Activated CD8-positive, alpha-beta T cell treated with anti-CD3 and anti-CD28 coated beads for 36 hours (primary cell): Measurements from ENCODE around the gene IGF2BP2. TPM values are rescaled to one million over a fixed set of nuclear protein-coding genes. Genes with fewer than 3 reads are reported as not detected.

Source experiments
- ATAC-seq: fragments of 200-7000 bp; cut with Tn5 transposase; one replicate; pipeline ENCODE4 v1.10.0; 2021; ENCODE audit warnings: mild to moderate bottlenecking, moderate library complexity
- CTCF ChIA-PET: fragments of 350-600 bp; sonication (Branson Sonifier 250); formaldehyde crosslinking; loops from one replicate; lab custom pipeline; 2021; ENCODE audit warnings: antibody characterized with exemption; lab: Charles Lee
- POLR2A ChIA-PET: fragments of 350-600 bp; sonication (Branson Sonifier 250); formaldehyde crosslinking; loops from one replicate; lab custom pipeline; 2021; ENCODE audit warnings: antibody characterized with exemption; lab: Charles Lee
- DNase-seq: peaks from one replicate; pipeline ENCODE4 v3.0.0-alpha.2; 2020
- H3K27ac Mint-ChIP-seq: one replicate; pipeline ENCODE4 v1.8.0; 2021; ENCODE audit warnings: mild to moderate bottlenecking, mixed read lengths
- H3K27me3 Mint-ChIP-seq: one replicate; pipeline ENCODE4 v1.8.0; 2021; ENCODE audit warnings: mixed read lengths
- H3K36me3 Mint-ChIP-seq: one replicate; pipeline ENCODE4 v1.8.0; 2021; ENCODE audit warnings: low read depth, mixed read lengths
- H3K4me1 Mint-ChIP-seq: one replicate; pipeline ENCODE4 v1.8.0; 2021; ENCODE audit warnings: low read depth, mixed read lengths
- H3K4me3 Mint-ChIP-seq: one replicate; pipeline ENCODE4 v1.8.0; 2021; ENCODE audit warnings: mild to moderate bottlenecking, moderate library complexity, mixed read lengths
- H3K9me3 Mint-ChIP-seq: one replicate; pipeline ENCODE4 v1.8.0; 2021; ENCODE audit warnings: mixed read lengths
- CTCF ChIP-seq: fragments of 200-600 bp; IDR thresholded peaks from one replicate; pipeline ENCODE4 v1.8.0; 2022; ENCODE audit warnings: antibody characterized with exemption, mild to moderate bottlenecking
- intact Hi-C: fragments of 100-400 bp; cut with micrococcal nuclease; formaldehyde crosslinking; loops from one replicate; pipeline ENCODE4 v1.10.0; 2022
- total RNA-seq, 2 experiments: library from RNA; stranded (reverse); gene quantifications; one replicate each; pipeline ENCODE4 v1.2.3, GENCODE V29; 2021

IGF2BP2 gene
- total RNA-seq, 2 experiments from 2014 or later: 0.52 to 0.65 TPM

GRCh38 chr3:185865247-185865646 lies 40.4 kb upstream of the IGF2BP2 start:
- CTCF ChIA-PET: interaction anchor here (0.8 kb wide), 1 partner anchor 10 kb away, joined by 3 read pairs; no protein-coding TSS in a partner anchor
- intact Hi-C loops: no loop called here
- Mint-ChIP-seq H3K36me3 (no peaks in the 10 kb centered on the region), H3K27me3 (peaks cover 6% of the 10 kb centered on the region), H3K4me1 (no peaks in the 10 kb centered on the region), H3K4me3 (no peak overlapping the region), H3K9me3 (no peaks in the 10 kb centered on the region), H3K27ac (no peak overlapping the region)
- DNase-seq (no peak), ATAC-seq (no peak)
- POLR2A ChIA-PET: no interaction called here
- TF ChIP-seq CTCF: no peak

GRCh38 chr3:185864767-185865166 lies 39.9 kb upstream of the IGF2BP2 start:
- CTCF ChIA-PET: interaction anchor here (0.8 kb wide), 1 partner anchor 9 kb away, joined by 3 read pairs; no protein-coding TSS in a partner anchor

GRCh38 chr3:185862920-185863319 lies 38.1 kb upstream of the IGF2BP2 start:
- no peak for DNase-seq
- H3K4me1 Mint-ChIP-seq: no peaks in the 10 kb centered on the region
- intact Hi-C loops: no loop called here
- no peaks in the 10 kb centered on the region for H3K36me3 Mint-ChIP-seq
- no peak overlapping the region for H3K4me3 Mint-ChIP-seq
- H3K27me3 Mint-ChIP-seq: no peaks in the 10 kb centered on the region
- ChIA-PET CTCF (no interaction called here), POLR2A (no interaction called here)
- H3K9me3 Mint-ChIP-seq: no peaks in the 10 kb centered on the region
- no peak overlapping the region for H3K27ac Mint-ChIP-seq
- no peak for ATAC-seq
- no peak for TF ChIP-seq CTCF

More at GRCh38 chr3:185864767-185865166, 39.9 kb upstream of the IGF2BP2 start:
- DNase-seq (no peak), ATAC-seq (no peak)
- H3K4me1 Mint-ChIP-seq: no peaks in the 10 kb centered on the region
- H3K4me3 Mint-ChIP-seq: no peak overlapping the region
- no peak overlapping the region for H3K27ac Mint-ChIP-seq
- TF ChIP-seq CTCF: no peak
- H3K9me3 Mint-ChIP-seq: no peaks in the 10 kb centered on the region
- intact Hi-C loops: no loop called here
- no peaks in the 10 kb centered on the region for H3K36me3 Mint-ChIP-seq
- POLR2A ChIA-PET: no interaction called here
- peaks cover 5% of the 10 kb centered on the region for H3K27me3 Mint-ChIP-seq

GRCh38 chr3:185859294-185859972 lies 34.6 kb upstream of the IGF2BP2 start:
- DNase-seq: no peak
- CTCF ChIA-PET: interaction anchor here (0.5 kb wide), 1 partner anchor 9 kb away, joined by 4 read pairs; no protein-coding TSS in a partner anchor
- no peak for ATAC-seq
- TF ChIP-seq CTCF: no peak
- Mint-ChIP-seq H3K36me3 (no peaks in the 10 kb centered on the region), H3K4me3 (no peak overlapping the region), H3K9me3 (peaks cover 8% of the 10 kb centered on the region), H3K27me3 (no peaks in the 10 kb centered on the region), H3K4me1 (no peaks in the 10 kb centered on the region), H3K27ac (no peak overlapping the region)
- POLR2A ChIA-PET: no interaction called here
- intact Hi-C loops: no loop called here

GRCh38 chr3:185858502-185859225 lies 33.8 kb upstream of the IGF2BP2 start:
- no peaks in the 10 kb centered on the region for H3K4me1 Mint-ChIP-seq
- DNase-seq (no peak), ATAC-seq (no peak)
- no peak overlapping the region for H3K27ac Mint-ChIP-seq
- POLR2A ChIA-PET: no interaction called here
- peaks cover 8% of the 10 kb centered on the region for H3K9me3 Mint-ChIP-seq
- intact Hi-C loops: no loop called here
- CTCF ChIA-PET: no interaction called here
- H3K27me3 Mint-ChIP-seq: no peaks in the 10 kb centered on the region
- TF ChIP-seq CTCF: no peak
- H3K4me3 Mint-ChIP-seq: no peak overlapping the region
- H3K36me3 Mint-ChIP-seq: no peaks in the 10 kb centered on the region
